ENCODE results near the gene TSPAN16. TPM values are rescaled to one million over a fixed set of nuclear protein-coding genes. Genes with fewer than 3 reads are reported as not detected.

Gene TSPAN16
- total and polyA plus RNA-seq, 2 of the 13 experiments (the other 11 are each of a cell fraction or from before 2014, with no cell fraction given): not detected

DNA sequence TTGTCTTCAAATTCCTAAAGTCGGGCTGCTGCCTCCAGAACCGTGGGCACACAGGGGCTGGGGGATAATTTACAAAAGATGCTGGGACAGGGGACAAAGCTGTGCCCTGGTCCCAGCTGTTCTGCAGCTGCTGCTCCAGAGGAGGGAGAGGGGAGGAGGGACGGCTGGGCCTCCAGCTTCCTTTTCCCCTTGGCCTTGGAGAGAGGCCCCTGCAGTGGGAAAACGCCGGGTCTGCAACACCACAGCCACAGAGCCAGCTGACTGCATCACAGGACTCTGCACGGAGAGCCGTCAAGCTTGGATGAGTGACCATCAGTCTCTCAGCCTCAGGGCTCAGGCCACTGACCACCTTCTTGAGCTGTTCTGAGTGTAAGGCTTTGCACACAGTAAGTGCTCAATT, 39.8 kb upstream of the TSPAN16 start (continued):
- TF ChIP-seq MTA3 (CRISPR knock-in tag; IDR thresholded peaks at IDR 0.05) (no peak), ZNF329 (CRISPR knock-in tag; IDR thresholded peaks at IDR 0.05; ENCODE audit: low read depth) (no peak), NCOA2 (CRISPR knock-in tag; IDR thresholded peaks at IDR 0.05) (0 out of 2 replicates have a peak, but pooled peaks have one; percentile 15), GABPB1 (CRISPR knock-in tag; IDR thresholded peaks at IDR 0.05) (peak; percentile 25; the same call in 1 of the 2 replicates), GATAD2A (CRISPR knock-in tag; IDR thresholded peaks at IDR 0.05) (0 out of 2 replicates have a peak, but pooled peaks have one; percentile 17), PRPF4 (IDR thresholded peaks at IDR 0.05; ENCODE audit: low read depth, low read length, poor library complexity, severe bottlenecking) (no peak), SAP130 (CRISPR knock-in tag; IDR thresholded peaks at IDR 0.05; ENCODE audit: low read depth) (peak; percentile 30; the same call in 1 of the 2 replicates), SALL1 (CRISPR knock-in tag; IDR thresholded peaks at IDR 0.05) (0 out of 2 replicates have a peak, but pooled peaks have one; percentile 30), NONO (IDR thresholded peaks at IDR 0.05) (no peak), NONO (CRISPR knock-in tag; conservative IDR thresholded peaks at IDR 0.05) (no peak), ZNF256 (CRISPR knock-in tag; conservative IDR thresholded peaks at IDR 0.05) (no peak), PITX1 (CRISPR knock-in tag; IDR thresholded peaks at IDR 0.05) (no peak)
- TF ChIP-seq, protein P1, sequence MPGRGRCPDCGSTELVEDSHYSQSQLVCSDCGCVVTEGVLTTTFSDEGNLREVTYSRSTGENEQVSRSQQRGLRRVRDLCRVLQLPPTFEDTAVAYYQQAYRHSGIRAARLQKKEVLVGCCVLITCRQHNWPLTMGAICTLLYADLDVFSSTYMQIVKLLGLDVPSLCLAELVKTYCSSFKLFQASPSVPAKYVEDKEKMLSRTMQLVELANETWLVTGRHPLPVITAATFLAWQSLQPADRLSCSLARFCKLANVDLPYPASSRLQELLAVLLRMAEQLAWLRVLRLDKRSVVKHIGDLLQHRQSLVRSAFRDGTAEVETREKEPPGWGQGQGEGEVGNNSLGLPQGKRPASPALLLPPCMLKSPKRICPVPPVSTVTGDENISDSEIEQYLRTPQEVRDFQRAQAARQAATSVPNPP (CRISPR knock-in tag; IDR thresholded peaks at IDR 0.05): no peak
- TF ChIP-seq, protein P2, sequence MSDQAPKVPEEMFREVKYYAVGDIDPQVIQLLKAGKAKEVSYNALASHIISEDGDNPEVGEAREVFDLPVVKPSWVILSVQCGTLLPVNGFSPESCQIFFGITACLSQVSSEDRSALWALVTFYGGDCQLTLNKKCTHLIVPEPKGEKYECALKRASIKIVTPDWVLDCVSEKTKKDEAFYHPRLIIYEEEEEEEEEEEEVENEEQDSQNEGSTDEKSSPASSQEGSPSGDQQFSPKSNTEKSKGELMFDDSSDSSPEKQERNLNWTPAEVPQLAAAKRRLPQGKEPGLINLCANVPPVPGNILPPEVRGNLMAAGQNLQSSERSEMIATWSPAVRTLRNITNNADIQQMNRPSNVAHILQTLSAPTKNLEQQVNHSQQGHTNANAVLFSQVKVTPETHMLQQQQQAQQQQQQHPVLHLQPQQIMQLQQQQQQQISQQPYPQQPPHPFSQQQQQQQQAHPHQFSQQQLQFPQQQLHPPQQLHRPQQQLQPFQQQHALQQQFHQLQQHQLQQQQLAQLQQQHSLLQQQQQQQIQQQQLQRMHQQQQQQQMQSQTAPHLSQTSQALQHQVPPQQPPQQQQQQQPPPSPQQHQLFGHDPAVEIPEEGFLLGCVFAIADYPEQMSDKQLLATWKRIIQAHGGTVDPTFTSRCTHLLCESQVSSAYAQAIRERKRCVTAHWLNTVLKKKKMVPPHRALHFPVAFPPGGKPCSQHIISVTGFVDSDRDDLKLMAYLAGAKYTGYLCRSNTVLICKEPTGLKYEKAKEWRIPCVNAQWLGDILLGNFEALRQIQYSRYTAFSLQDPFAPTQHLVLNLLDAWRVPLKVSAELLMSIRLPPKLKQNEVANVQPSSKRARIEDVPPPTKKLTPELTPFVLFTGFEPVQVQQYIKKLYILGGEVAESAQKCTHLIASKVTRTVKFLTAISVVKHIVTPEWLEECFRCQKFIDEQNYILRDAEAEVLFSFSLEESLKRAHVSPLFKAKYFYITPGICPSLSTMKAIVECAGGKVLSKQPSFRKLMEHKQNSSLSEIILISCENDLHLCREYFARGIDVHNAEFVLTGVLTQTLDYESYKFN (CRISPR knock-in tag; conservative IDR thresholded peaks at IDR 0.05): peak; percentile 39
- TF ChIP-seq, protein P3, sequence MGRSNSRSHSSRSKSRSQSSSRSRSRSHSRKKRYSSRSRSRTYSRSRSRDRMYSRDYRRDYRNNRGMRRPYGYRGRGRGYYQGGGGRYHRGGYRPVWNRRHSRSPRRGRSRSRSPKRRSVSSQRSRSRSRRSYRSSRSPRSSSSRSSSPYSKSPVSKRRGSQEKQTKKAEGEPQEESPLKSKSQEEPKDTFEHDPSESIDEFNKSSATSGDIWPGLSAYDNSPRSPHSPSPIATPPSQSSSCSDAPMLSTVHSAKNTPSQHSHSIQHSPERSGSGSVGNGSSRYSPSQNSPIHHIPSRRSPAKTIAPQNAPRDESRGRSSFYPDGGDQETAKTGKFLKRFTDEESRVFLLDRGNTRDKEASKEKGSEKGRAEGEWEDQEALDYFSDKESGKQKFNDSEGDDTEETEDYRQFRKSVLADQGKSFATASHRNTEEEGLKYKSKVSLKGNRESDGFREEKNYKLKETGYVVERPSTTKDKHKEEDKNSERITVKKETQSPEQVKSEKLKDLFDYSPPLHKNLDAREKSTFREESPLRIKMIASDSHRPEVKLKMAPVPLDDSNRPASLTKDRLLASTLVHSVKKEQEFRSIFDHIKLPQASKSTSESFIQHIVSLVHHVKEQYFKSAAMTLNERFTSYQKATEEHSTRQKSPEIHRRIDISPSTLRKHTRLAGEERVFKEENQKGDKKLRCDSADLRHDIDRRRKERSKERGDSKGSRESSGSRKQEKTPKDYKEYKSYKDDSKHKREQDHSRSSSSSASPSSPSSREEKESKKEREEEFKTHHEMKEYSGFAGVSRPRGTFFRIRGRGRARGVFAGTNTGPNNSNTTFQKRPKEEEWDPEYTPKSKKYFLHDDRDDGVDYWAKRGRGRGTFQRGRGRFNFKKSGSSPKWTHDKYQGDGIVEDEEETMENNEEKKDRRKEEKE (IDR thresholded peaks at IDR 0.05): no peak
